HepG2 (cell line): Measurements from ENCODE around the gene SLC11A1. TPM values are rescaled to one million over a fixed set of nuclear protein-coding genes. Genes with fewer than 3 reads are reported as not detected.
A peak's percentile ranks its signal among the peaks of the same experiment; 100 is the strongest.

Experiments used
- ATF1 ChIP-seq: IDR thresholded peaks from 2 replicates; pipeline ENCODE4 v1.6.1; 2016; ENCODE audit warnings: mild to moderate bottlenecking, control low read depth
- CENPT ChIP-seq: sonication (generic); formaldehyde crosslinking; IDR thresholded peaks from 2 replicates; pipeline ENCODE4 v1.8.0; 2022; ENCODE audit warnings: low read depth, mild to moderate bottlenecking, moderate library complexity, missing genetic modification reagents
- GABPA ChIP-seq, 2 experiments: IDR thresholded peaks; 2 replicates each; pipeline ENCODE4 v1.6.1; 2011 to 2016; ENCODE audit warnings: low read depth in 2 of 2, low read length in 1 of 2, missing biosample characterization in 1 of 2, missing genetic modification characterization in 1 of 2
- KAT2B ChIP-seq: fragments of 150-350 bp; IDR thresholded peaks from 2 replicates; pipeline ENCODE4 v1.6.1; 2014; ENCODE audit warnings: low read depth, low read length, borderline replicate concordance
- MAFF ChIP-seq: IDR thresholded peaks from 2 replicates; pipeline ENCODE4 v1.6.1; 2011; ENCODE audit warnings: low read depth, low read length, improper control_type of control experiment
- NKX3-1 ChIP-seq: sonication (generic); formaldehyde crosslinking; IDR thresholded peaks from 2 replicates; pipeline ENCODE4 v1.5.0; 2020; ENCODE audit warnings: missing genetic modification reagents
- RBM22 ChIP-seq: fragments of 200-400 bp; formaldehyde crosslinking; optimal IDR thresholded peaks from 2 replicates; pipeline ENCODE3; 2017; ENCODE audit warnings: mild to moderate bottlenecking, low read length, moderate library complexity
- SMYD3 ChIP-seq: sonication (generic); formaldehyde crosslinking; IDR thresholded peaks from 2 replicates; pipeline ENCODE4 v1.8.1; 2023; ENCODE audit warnings: mild to moderate bottlenecking, missing genetic modification reagents
- SSRP1 ChIP-seq: IDR thresholded peaks from 2 replicates; pipeline ENCODE4 v1.6.1; 2016; ENCODE audit warnings: control low read depth
- ZBTB8A ChIP-seq: sonication (generic); formaldehyde crosslinking; IDR thresholded peaks from 2 replicates; pipeline ENCODE4 v1.4.0; 2020; ENCODE audit warnings: mild to moderate bottlenecking, low read depth, missing genetic modification reagents, borderline replicate concordance
- ZC3H4 ChIP-seq: sonication (generic); formaldehyde crosslinking; IDR thresholded peaks from 2 replicates; pipeline ENCODE4 v1.4.0; 2020; ENCODE audit warnings: missing genetic modification reagents, borderline replicate concordance
- ZIK1 ChIP-seq: sonication (generic); formaldehyde crosslinking; IDR thresholded peaks from 2 replicates; pipeline ENCODE4 v1.5.0; 2020; ENCODE audit warnings: mild to moderate bottlenecking, low read depth, missing genetic modification reagents, borderline replicate concordance
- ZNF235 ChIP-seq: sonication (generic); formaldehyde crosslinking; IDR thresholded peaks from 2 replicates; pipeline ENCODE4 v1.8.1; 2023; ENCODE audit warnings: mild to moderate bottlenecking, missing genetic modification reagents, borderline replicate concordance
- ZNF292 ChIP-seq: sonication (generic); formaldehyde crosslinking; IDR thresholded peaks from 2 replicates; pipeline ENCODE4 v1.8.1; 2022; ENCODE audit warnings: mild to moderate bottlenecking, low read depth, missing genetic modification reagents, borderline replicate concordance
- ZNF333 ChIP-seq: sonication (generic); formaldehyde crosslinking; IDR thresholded peaks from 2 replicates; pipeline ENCODE4 v1.4.0; 2020; ENCODE audit warnings: mild to moderate bottlenecking, missing genetic modification reagents, borderline replicate concordance
- ZNF337 ChIP-seq: sonication (generic); formaldehyde crosslinking; IDR thresholded peaks from 2 replicates; pipeline ENCODE4 v1.5.1; 2020; ENCODE audit warnings: missing genetic modification reagents, low read depth, mild to moderate bottlenecking, borderline replicate concordance
- ZNF660 ChIP-seq: sonication (generic); formaldehyde crosslinking; IDR thresholded peaks from 2 replicates; pipeline ENCODE4 v1.5.1; 2020; ENCODE audit warnings: mild to moderate bottlenecking, low read depth, missing genetic modification reagents, borderline replicate concordance
- ZNF83 ChIP-seq: sonication (generic); formaldehyde crosslinking; IDR thresholded peaks from 2 replicates; pipeline ENCODE4 v1.4.0; 2020; ENCODE audit warnings: missing genetic modification reagents, mild to moderate bottlenecking, borderline replicate concordance
- ZSCAN9 ChIP-seq: IDR thresholded peaks from 2 replicates; pipeline ENCODE4 v1.6.1; 2016; ENCODE audit warnings: borderline replicate concordance
- polyA plus RNA-seq, 8 experiments: library from polyadenylated mRNA; depleted of rRNA in 3 of 8; stranded (reverse) in 7 of 8; unstranded in 1 of 8; fragments of >200 nt; fragmentation: Illumina TruSeq in 4 of 8; extraction: Trizol in 4 of 8; gene quantifications; 2 replicates each; pipeline versions ENCODE4 v1.2.1 to v1.2.3, GENCODE V29; 2011 to 2016; ENCODE audit warnings: low read depth in 4 of 8, missing spikeins in 1 of 8, mixed read lengths in 1 of 8; ENCODE audit not compliant: insufficient read depth in 1 of 8
- total RNA-seq, 5 experiments: library from RNA; depleted of rRNA; stranded (reverse); fragments of >200 nt; fragmentation: Illumina TruSeq; extraction: Trizol; gene quantifications; 2 replicates each; pipeline ENCODE4 v1.2.3, GENCODE V29; 2016; ENCODE audit warnings: low read depth in 1 of 5
- TF ChIP-seq, protein P1 (sequence below): sonication (generic); formaldehyde crosslinking; IDR thresholded peaks from 2 replicates; pipeline ENCODE4 v1.5.0; 2020; ENCODE audit warnings: mild to moderate bottlenecking, missing genetic modification reagents, borderline replicate concordance
- TF ChIP-seq, protein P2 (sequence below): sonication (generic); formaldehyde crosslinking; IDR thresholded peaks from 2 replicates; pipeline ENCODE4 v1.5.0; 2020; ENCODE audit warnings: missing genetic modification reagents, mild to moderate bottlenecking, borderline replicate concordance

The SLC11A1 gene
- total and polyA plus RNA-seq, 2 of the 13 experiments (the other 11 are each of a cell fraction or from before 2014, with no cell fraction given): 0.33 to 2.3 TPM

DNA sequence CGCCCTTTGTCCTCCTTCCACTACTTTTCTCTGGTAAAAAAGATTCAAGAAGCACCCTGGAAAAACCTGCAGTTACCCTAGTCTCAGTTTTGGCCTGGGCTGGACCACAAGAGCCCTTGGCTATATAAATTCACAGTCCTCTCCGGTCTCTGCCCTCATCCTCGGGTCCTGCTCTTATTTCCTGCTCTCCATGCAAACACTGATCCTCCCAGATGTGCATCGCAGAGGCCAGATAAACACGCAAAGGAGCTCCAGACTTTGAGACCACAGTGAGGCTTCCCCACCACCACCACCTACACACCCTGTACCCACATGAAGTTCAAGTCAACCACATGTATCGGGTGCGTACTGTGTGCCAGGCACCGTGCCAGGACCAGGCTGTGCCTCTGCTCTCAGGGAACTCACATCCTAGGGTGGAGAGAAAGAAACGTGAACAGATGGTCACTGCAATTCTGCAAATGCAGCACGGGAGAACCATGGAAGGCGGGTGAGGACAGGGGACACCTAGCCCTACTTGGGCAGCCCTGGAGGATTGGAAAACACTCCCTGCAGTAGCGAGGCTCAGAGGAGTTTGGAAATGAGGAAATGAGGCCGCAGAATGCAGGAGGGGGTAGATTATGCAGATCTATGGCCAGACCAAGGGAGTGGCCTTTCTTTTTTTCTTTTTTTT lies 25.0 kb downstream of the SLC11A1 start (continued):
- TF ChIP-seq, protein P1, sequence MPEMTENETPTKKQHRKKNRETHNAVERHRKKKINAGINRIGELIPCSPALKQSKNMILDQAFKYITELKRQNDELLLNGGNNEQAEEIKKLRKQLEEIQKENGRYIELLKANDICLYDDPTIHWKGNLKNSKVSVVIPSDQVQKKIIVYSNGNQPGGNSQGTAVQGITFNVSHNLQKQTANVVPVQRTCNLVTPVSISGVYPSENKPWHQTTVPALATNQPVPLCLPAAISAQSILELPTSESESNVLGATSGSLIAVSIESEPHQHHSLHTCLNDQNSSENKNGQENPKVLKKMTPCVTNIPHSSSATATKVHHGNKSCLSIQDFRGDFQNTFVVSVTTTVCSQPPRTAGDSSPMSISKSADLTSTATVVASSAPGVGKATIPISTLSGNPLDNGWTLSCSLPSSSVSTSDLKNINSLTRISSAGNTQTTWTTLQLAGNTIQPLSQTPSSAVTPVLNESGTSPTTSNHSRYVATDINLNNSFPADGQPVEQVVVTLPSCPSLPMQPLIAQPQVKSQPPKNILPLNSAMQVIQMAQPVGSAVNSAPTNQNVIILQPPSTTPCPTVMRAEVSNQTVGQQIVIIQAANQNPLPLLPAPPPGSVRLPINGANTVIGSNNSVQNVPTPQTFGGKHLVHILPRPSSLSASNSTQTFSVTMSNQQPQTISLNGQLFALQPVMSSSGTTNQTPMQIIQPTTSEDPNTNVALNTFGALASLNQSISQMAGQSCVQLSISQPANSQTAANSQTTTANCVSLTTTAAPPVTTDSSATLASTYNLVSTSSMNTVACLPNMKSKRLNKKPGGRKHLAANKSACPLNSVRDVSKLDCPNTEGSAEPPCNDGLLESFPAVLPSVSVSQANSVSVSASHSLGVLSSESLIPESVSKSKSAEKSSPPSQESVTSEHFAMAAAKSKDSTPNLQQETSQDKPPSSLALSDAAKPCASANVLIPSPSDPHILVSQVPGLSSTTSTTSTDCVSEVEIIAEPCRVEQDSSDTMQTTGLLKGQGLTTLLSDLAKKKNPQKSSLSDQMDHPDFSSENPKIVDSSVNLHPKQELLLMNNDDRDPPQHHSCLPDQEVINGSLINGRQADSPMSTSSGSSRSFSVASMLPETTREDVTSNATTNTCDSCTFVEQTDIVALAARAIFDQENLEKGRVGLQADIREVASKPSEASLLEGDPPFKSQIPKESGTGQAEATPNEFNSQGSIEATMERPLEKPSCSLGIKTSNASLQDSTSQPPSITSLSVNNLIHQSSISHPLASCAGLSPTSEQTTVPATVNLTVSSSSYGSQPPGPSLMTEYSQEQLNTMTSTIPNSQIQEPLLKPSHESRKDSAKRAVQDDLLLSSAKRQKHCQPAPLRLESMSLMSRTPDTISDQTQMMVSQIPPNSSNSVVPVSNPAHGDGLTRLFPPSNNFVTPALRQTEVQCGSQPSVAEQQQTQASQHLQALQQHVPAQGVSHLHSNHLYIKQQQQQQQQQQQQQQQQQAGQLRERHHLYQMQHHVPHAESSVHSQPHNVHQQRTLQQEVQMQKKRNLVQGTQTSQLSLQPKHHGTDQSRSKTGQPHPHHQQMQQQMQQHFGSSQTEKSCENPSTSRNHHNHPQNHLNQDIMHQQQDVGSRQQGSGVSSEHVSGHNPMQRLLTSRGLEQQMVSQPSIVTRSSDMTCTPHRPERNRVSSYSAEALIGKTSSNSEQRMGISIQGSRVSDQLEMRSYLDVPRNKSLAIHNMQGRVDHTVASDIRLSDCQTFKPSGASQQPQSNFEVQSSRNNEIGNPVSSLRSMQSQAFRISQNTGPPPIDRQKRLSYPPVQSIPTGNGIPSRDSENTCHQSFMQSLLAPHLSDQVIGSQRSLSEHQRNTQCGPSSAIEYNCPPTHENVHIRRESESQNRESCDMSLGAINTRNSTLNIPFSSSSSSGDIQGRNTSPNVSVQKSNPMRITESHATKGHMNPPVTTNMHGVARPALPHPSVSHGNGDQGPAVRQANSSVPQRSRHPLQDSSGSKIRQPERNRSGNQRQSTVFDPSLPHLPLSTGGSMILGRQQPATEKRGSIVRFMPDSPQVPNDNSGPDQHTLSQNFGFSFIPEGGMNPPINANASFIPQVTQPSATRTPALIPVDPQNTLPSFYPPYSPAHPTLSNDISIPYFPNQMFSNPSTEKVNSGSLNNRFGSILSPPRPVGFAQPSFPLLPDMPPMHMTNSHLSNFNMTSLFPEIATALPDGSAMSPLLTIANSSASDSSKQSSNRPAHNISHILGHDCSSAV: no peak; the same call in 1 of the 2 replicates
- peak; percentile 64; the same call in 1 of the 2 replicates for TF ChIP-seq SMYD3 (CRISPR knock-in tag)
- TF ChIP-seq NKX3-1: no peak; the same call in 1 of the 2 replicates
- TF ChIP-seq RBM22: peak; percentile 23
- no peak for TF ChIP-seq ATF1 (CRISPR knock-in tag)
- TF ChIP-seq ZNF292 (CRISPR knock-in tag): no peak
- no peak for TF ChIP-seq ZSCAN9 (CRISPR knock-in tag)
- TF ChIP-seq SSRP1 (CRISPR knock-in tag): peak; percentile 31; the same call in 1 of the 2 replicates
- no peak for TF ChIP-seq ZIK1
- no peak for TF ChIP-seq GABPA (IDR thresholded peaks at IDR 0.05; ENCODE audit: low read depth, low read length)
- TF ChIP-seq GABPA (CRISPR knock-in tag; IDR thresholded peaks at IDR 0.05; ENCODE audit: low read depth): no peak
- no peak for TF ChIP-seq CENPT (CRISPR knock-in tag)
- peak; percentile 62; the same call in 1 of the 2 replicates for TF ChIP-seq ZNF337
- TF ChIP-seq KAT2B: no peak
- TF ChIP-seq ZC3H4 (CRISPR knock-in tag): peak; percentile 40; the same call in 1 of the 2 replicates
- TF ChIP-seq ZNF235 (CRISPR knock-in tag): no peak
- no peak for TF ChIP-seq ZNF83 (CRISPR knock-in tag)
- TF ChIP-seq ZNF333: no peak
- TF ChIP-seq MAFF: no peak
- no peak for TF ChIP-seq ZNF660 (CRISPR knock-in tag)
- TF ChIP-seq, protein P2, sequence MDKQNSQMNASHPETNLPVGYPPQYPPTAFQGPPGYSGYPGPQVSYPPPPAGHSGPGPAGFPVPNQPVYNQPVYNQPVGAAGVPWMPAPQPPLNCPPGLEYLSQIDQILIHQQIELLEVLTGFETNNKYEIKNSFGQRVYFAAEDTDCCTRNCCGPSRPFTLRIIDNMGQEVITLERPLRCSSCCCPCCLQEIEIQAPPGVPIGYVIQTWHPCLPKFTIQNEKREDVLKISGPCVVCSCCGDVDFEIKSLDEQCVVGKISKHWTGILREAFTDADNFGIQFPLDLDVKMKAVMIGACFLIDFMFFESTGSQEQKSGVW (CRISPR knock-in tag): no peak
- TF ChIP-seq ZBTB8A: no peak
